IPS-18c (cell line): ENCODE measurements around the gene SGMS1.
"Not testable (repeated sequence)": the region's sequence is repeated elsewhere in the genome, so short reads cannot be mapped to it uniquely, and the experiment has no call there.

Experiments
- H3K4me3 ChIP-seq: 2 replicates; pipeline ENCODE4 v1.7.0; 2013; ENCODE audit warnings: low read depth, mild to moderate bottlenecking, low read length, moderate library complexity; ENCODE audit not compliant: insufficient read depth
- H3K9me3 ChIP-seq: one replicate; pipeline ENCODE4 v1.6.1; 2013; ENCODE audit warnings: mild to moderate bottlenecking, low read length, moderate library complexity; ENCODE audit not compliant: control insufficient read depth, insufficient read depth

SGMS1 gene

DNA sequence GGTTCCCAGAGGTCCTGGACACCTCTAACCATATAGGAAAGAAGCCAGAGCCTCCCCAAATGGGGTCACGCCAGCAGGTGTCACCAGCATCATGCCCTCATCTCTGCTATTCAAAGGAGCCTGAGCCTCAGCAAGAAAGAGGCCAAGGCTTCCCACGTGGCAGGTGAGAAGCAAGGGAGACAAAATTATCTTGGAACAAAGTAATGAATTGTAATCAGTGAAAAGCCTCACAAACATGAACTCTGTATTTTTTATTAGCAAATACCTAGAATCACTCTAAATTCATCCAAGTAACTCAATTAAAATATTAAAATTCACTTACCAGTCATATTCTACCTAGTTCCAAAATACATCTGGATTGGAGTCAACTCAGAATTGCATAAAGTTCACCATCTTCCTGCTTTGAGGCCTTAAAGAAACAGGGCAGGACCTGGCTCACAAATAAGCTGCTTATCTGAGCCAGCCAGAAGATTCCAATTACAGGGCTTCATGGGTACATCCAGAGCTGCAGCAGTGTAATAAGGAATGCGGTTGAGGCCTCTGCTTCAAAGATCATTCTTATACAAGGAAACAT is 68.7 kb downstream of the SGMS1 start:
- H3K4me3 ChIP-seq, result no peak overlapping the region

DNA sequence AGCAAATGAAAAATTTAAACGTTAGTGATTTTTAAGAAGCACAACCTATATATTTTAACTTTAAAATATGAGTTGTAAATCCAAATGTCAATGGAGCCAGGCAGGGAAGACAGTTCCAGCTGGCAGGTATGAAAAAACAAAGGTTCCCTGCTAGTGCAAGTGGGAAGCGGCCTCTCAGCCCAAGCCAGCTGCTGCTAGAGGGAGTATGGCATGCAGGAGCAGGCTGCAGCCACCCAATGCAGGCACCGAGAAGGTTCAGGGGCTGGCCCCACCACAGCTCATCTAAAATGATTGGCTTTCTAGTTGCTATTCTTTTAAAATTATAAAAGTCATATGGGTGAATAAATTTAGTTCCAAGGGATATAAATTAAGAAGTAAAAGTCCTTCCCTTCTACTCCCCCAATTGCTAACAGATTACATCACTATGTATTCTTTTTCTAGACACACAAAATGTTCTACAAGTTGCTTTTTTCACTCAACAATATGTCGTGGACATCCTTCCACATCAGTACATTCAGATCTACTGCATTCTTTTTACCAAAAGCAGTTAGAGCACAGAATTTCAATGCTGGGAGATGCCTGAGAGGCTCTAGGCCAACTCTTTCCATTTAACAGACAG is 69.3 kb downstream of the SGMS1 start:
- no peaks in the 10 kb centered on the region for H3K9me3 ChIP-seq
- no peak overlapping the region for H3K4me3 ChIP-seq

More for the DNA sequence above, 68.7 kb downstream of the SGMS1 start:
- H3K9me3 ChIP-seq, result no peaks in the 10 kb centered on the region

DNA sequence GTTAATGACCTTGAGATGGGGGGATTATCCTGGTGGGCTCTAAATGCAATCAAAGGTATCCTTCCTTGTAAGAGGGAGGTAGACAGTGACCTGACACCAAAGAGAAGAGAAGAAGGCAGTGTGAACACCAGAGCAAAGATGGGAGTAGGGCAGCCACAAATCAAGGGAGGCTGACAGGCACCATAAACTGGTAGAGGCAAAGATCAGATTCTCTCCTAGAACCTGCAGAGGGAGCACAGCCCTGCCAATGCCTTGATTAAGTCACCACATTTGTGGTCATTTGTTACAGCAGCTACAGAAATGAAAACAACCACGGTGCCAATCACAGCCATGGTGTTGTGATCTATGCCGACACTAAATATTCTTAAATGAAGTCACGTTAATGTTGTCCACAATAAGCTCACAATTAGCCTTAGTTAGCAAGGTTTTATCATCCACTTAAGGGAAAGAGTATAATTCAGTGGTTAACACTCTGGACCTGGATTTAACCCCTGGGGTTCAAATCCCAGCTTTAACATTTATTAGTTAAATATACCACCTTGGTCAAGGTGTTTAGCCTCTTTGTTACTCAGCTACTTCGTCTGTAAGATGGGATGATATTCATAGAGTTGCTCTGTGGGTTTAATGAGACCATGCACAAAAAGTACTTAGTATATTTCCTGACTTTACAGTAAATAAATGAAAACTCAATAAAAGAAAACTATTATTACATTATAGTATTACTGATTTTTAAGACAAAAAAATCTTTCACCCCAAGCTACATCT is 70.8 kb downstream of the SGMS1 start:
- H3K9me3 ChIP-seq, result no peaks in the 10 kb centered on the region
- no peak overlapping the region for H3K4me3 ChIP-seq

DNA sequence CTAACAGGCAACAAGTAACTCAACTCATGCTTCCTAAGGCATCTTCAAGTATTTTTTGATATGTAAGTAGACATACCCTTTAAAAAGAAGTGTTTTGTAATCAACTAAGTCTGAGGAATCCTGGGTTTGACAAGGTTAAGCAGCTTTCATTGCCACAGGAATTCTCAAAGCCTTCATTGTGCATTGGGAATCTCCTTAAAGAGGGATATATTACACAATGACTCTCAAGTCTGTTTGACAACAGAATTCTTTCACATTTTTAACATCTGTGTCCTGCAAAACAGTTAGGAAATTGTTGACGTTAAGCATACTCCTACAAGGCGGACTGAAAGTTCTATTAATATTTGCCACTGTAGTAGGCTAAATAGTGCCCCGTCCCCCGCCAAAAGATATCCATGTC is 71.4 kb downstream of the SGMS1 start:
- H3K9me3 ChIP-seq, result no peaks in the 10 kb centered on the region
- H3K4me3 ChIP-seq, result no peak overlapping the region

DNA sequence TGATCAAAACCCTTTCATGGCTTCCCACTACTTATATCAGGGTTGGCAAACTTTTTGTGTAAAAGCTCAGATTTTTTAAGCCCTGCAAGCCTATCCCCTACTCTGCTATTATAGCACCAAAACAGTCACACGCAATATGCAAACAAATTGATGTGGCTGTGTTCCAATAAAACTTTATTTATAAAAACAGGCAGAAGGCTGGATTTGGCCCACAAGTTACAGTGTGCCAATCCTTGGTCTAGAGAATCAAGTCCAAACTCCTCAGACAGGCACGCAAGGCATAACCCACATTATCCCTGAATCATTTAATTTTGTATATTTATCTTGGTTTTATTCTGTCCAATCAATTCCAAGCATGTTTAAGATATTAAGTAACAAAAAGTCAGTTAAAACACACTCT is 71.9 kb downstream of the SGMS1 start:
- H3K4me3 ChIP-seq, result no peak overlapping the region
- no peaks in the 10 kb centered on the region for H3K9me3 ChIP-seq

DNA sequence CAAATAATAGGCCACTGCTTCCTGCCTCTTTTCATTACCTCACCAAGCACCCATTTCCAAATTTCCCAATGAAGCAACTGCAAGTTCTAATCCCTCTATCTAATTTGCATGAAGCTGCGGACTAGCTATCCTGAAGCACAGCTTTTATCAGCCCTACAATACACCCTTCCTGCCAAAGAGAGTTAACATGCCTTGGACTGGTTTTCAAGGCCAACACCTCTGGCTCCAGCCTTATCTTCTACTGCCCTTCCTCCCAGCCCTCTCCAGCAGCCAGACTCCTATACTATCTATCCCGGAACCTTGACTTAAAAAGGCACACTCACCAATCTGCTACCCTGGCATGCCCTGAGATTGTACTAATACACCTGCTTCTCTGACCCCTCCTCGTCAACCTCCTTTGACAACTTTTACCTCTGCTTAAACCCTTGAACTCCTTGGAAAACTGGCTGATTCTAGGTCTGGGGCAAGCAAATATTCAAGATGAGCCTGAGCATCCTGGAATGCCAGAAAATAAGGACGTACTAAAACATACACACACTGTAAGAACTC is 73.4 kb downstream of the SGMS1 start:
- H3K9me3 ChIP-seq, result no peaks in the 10 kb centered on the region
- no peak overlapping the region for H3K4me3 ChIP-seq

DNA sequence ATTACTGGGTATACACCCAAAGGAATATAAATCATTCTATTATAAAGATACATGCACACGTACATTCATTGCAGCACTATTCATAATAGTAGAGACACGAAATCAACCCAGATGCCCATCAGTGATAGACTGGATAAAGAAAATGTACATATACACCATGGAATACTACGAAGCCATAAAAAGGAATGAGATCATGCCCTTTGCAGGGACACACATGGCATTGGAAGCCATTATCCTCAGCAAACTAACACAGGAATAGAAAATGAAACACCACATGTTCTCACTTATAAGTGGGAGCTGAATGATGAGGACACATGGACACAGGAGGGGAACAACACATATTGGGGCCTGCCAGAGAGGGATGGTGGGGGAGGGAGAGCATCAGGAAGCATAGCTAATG is 74.6 kb downstream of the SGMS1 start:
- not testable (repeated sequence) for H3K4me3 ChIP-seq, H3K9me3 ChIP-seq

DNA sequence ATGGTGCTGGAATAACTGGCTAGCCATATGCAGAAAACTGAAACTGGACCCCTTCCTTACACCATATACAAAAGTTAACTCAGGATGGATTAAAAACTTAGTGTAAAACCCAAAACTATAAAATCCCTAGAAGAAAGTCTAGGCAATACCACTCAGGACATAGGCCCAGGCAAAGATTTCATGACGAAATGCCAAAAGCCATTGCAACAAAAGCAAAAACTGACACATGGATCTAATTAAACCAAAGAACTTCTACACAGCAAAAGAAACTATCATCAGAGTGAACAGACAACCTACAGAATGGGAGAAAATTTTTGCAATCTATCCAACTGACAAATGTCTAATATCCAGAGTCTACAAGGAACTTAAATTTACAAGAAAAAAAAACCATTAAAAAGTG is 75.3 kb downstream of the SGMS1 start:
- H3K9me3 ChIP-seq, H3K4me3 ChIP-seq: not testable (repeated sequence)

DNA sequence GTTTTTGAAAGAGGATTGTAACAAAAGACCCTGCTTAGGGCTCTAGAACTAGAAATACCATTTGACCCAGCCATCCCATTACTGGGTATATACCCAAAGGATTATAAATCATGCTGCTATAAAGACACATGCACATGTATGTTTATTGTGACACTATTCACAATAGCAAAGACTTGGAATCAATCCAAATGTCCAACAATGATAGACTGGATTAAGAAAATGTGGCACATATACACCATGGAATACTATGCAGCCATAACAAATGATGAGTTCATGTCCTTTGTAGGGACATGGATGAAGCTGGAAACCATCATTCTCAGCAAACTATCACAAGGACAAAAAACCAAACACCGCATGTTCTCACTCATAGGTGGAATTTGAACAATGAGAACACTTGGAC is 77.5 kb downstream of the SGMS1 start:
- not testable (repeated sequence) for H3K4me3 ChIP-seq, H3K9me3 ChIP-seq

DNA sequence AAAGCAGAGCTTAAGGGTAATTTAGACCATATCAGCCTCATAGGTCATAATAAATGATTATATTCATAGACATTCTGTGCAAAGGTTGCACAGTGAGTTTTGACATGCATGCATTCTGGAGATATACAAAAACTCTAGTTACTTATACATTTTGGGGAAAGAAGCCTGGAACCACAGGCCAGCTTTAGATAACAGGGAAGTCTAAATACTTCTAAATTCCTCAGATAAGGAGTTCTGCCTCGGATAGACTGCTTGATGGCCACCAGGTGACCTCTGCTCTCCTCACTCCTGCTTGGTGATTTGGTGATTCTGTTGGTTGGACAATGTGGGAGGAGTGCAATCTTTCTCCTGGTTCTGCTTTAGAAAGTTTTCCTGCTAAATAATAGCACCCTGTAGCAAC is 77.9 kb downstream of the SGMS1 start:
- Histone ChIP-seq H3K4me3 (no peak overlapping the region), H3K9me3 (no peaks in the 10 kb centered on the region)

DNA sequence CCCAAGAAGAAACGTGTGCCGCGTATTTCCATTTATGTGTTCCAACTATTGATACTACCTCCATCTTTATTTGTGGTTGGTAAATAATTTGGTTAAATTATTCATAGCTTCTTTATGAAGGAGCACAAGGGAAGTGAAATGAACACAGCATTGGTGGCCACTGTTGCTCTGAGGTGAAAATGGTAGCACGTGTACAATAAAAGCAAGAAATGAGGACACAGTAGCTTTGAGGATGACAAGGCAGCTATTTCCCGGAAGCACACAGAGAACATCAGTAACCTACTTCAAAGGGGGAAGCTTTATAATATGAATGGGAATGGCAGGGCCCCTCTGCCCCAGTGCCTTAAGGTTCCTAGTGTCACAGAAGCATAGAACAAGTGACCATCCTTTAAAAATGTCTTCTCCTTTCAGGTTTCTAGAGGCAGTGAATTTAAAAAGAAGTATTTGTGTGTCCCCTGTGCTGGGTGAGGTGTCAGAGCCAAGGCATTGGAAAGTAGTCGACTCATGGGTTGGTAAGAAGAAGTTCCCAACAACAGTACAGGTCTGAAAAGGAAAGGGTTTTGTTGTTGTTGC is 78.8 kb downstream of the SGMS1 start:
- no peaks in the 10 kb centered on the region for H3K9me3 ChIP-seq
- no peak overlapping the region for H3K4me3 ChIP-seq

DNA sequence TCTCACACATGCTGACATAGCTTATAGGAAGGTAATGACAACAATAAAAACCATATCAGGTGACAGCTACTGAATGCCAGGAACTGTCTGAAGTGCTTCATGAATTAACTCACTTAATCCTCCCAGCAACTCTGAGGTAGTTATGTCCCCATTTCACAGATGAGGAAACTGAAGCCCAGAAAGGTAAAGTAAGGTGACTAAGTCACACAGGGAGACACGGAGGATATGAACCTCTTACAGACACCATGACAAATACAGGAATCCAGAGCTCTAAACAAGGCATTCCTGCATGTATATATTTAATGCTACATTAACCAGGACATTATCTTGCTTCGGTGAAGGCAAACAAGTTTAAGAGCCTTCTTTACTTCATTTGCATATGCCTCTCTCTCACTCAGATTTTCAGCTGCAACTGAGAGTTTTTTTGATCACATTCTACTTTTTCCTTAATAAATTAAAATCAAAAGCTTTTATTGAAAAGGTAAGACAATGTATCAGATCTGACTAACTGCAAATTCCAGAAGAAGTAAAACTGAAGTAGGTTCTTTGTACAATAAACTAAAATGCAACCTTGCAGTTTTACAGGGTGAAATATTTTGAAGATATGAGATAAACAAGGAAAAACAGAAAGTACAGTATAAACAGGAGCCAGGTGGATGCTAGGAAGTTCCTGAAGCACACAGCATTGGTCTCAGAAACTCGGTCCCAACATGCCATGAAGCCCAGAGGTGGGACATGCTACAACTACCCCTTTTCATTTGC is 79.5 kb downstream of the SGMS1 start:
- H3K9me3 ChIP-seq, result no peaks in the 10 kb centered on the region
- no peak overlapping the region for H3K4me3 ChIP-seq

DNA sequence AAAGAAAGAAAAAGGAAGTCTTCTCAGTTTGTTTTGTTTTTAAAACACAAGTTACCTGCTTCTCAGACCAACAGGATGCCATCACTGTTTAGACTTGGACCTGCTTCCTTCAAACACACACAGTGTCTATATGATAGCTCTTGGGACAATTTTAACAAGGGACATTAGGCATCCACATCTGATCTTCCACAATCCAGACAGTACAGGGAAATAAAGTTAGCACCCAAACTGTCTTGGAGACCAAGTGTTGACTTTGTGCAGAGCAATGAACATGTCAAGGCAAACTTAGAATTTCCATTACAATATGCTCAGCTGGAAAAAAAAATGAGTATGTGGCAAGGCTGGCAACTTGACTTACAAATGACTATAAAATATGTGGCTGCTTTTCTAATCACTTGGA is 80.9 kb downstream of the SGMS1 start:
- no peaks in the 10 kb centered on the region for H3K9me3 ChIP-seq

DNA sequence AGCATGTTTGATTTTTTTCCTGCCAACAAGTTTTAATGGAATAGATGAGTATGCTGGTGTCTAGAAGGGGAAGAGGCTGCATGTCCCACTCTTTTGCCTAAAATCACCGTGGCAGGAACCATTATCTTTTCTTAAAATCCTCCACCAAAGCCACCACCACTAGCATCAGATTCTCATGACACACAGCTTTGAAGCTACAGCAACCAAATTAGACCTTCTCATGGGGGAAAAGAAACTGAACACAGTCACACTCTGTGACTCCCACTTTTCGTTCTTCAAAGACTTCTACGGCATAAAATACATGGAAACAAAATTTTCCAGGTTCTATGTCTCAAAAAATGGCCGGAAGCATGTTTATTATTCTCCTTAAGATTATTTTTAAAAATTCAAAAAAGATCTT is 81.8 kb downstream of the SGMS1 start:
- Histone ChIP-seq H3K9me3 (no peaks in the 10 kb centered on the region), H3K4me3 (no peak overlapping the region)

More for the DNA sequence above, 80.9 kb downstream of the SGMS1 start:
- no peak overlapping the region for H3K4me3 ChIP-seq

DNA sequence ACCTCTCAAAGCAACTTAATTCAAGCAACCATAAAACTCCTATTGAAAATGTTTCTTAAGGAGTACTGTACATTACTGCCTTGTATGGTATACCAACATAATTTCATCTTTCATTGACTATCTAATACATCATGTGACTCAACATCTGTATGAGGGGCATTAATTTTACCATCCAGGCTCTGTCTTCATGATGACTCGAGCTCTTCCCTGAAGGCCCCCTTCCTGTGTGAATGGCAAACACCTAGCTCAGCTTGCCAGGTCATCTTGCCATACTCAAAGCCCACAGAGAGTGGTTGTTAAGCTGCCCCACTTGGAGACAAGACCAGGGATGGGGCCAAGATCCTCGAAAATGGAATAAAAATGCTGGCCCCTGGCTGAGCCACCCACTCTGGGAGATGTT is 82.4 kb downstream of the SGMS1 start:
- Histone ChIP-seq H3K4me3 (no peak overlapping the region), H3K9me3 (no peaks in the 10 kb centered on the region)

DNA sequence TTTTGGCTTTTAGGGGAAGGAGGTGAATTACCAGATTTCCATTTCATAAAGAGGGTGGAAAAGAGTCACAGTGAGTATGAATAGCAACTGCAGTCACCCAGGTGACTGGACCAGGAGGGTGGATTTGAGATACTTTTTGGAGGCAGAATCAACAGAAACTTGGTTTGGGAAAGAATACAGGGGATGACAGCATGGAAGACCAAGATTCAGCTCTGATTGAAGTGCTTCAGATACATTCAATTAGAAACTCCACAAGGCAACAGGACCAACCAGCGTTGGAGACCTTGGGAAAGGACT is 83.0 kb downstream of the SGMS1 start:
- H3K4me3 ChIP-seq, result no peak overlapping the region

DNA sequence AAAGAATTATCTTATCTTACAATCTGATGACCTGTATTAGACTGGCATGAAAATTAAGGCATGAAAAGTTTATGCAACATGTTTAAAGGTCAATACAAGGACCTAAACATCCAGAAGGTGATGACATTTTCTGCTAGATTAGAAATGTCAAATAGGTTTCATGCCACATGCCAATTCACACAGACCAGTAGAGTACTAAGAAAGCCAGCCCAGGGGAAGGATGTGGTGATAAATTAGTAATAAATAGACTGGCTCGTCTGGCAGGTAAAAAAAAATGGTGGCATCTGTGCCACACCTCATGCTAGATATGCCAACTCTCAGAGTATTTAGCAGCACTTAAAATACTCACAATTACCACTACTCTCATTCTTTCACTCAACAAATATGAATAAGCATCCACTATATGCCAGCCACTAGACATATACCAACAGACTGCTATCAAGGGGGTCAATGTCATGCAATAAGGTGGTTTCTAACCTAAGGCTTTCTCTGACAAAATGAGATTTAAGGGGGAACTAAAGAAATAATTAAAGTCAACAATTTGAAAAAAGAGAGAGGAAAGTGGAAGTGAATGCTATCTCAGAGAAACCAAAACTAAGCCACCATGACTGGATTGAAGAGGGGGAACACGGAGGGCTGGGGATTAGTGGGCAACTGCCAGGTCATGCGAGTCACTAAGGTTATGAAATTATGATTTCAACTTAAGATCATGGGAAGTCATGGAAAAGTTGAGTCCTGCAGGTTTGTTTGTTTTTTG is 83.5 kb downstream of the SGMS1 start:
- H3K9me3 ChIP-seq, result no peaks in the 10 kb centered on the region
- H3K4me3 ChIP-seq, result no peak overlapping the region

More for the DNA sequence above, 83.0 kb downstream of the SGMS1 start:
- H3K9me3 ChIP-seq, result no peaks in the 10 kb centered on the region
